WTC11 (cell line): Measurements from ENCODE around the gene ASTN1. TPM values are rescaled to one million over a fixed set of nuclear protein-coding genes. Genes with fewer than 3 reads are reported as not detected.

Source experiments
- ATAC-seq: fragments of 200-7000 bp; cut with Tn5 transposase; 2 replicates; pipeline ENCODE4 v1.10.0; 2021; ENCODE audit warnings: mild to moderate bottlenecking, moderate library complexity
- CTCF ChIA-PET: fragments of 300-600 bp; sonication (Branson Sonifier 250); formaldehyde crosslinking; loops from one replicate; lab custom pipeline; 2021; ENCODE audit warnings: antibody characterized with exemption; lab: Charles Lee
- POLR2A ChIA-PET: fragments of 350-600 bp; sonication (Branson Sonifier 250); formaldehyde crosslinking; loops from one replicate; lab custom pipeline; 2021; ENCODE audit warnings: antibody characterized with exemption; lab: Charles Lee
- DNase-seq: peaks from one replicate; pipeline ENCODE4 v3.0.0; 2021; ENCODE audit warnings: low spot score
- H3K27ac Mint-ChIP-seq: 2 replicates; pipeline ENCODE4 v1.8.0; 2021; ENCODE audit warnings: mixed read lengths
- H3K27me3 Mint-ChIP-seq: 2 replicates; pipeline ENCODE4 v1.8.0; 2021; ENCODE audit warnings: low read depth, mild to moderate bottlenecking, moderate library complexity, mixed read lengths
- H3K36me3 Mint-ChIP-seq: 2 replicates; pipeline ENCODE4 v1.8.0; 2021; ENCODE audit warnings: mixed read lengths
- H3K4me1 Mint-ChIP-seq: 2 replicates; pipeline ENCODE4 v1.8.0; 2022; ENCODE audit warnings: mixed read lengths
- H3K4me3 Mint-ChIP-seq: 2 replicates; pipeline ENCODE4 v1.8.0; 2021; ENCODE audit warnings: mild to moderate bottlenecking, moderate library complexity, mixed read lengths
- H3K9me3 Mint-ChIP-seq: 2 replicates; pipeline ENCODE4 v1.8.0; 2021; ENCODE audit warnings: mixed read lengths
- CBFB ChIP-seq: sonication (generic); formaldehyde crosslinking; IDR thresholded peaks from 2 replicates; pipeline ENCODE4 v1.8.1; 2022; ENCODE audit warnings: mild to moderate bottlenecking, low read depth, missing genetic modification reagents
- IRF2 ChIP-seq: sonication (generic); formaldehyde crosslinking; IDR thresholded peaks from 2 replicates; pipeline ENCODE4 v1.8.0; 2022; ENCODE audit warnings: low read depth, missing genetic modification reagents, borderline replicate concordance
- OVOL2 ChIP-seq: fragments of 250-450 bp; sonication (Bioruptor Pico); IDR thresholded peaks from 2 replicates; pipeline ENCODE4 v1.9.0; 2021; ENCODE audit warnings: mild to moderate bottlenecking, borderline replicate concordance
- SOX15 ChIP-seq: fragments of 250-450 bp; sonication (Bioruptor Pico); IDR thresholded peaks from 2 replicates; pipeline ENCODE4 v1.9.0; 2021; ENCODE audit warnings: mild to moderate bottlenecking
- SP1 ChIP-seq: sonication (generic); formaldehyde crosslinking; conservative IDR thresholded peaks from 2 replicates; pipeline ENCODE4 v1.8.1; 2022; ENCODE audit warnings: missing genetic modification reagents
- ZNF671 ChIP-seq: fragments of 250-450 bp; sonication (Bioruptor Pico); IDR thresholded peaks from 2 replicates; pipeline ENCODE4 v1.8.0; 2021; ENCODE audit warnings: mild to moderate bottlenecking
- total RNA-seq: library from RNA; stranded (reverse); gene quantifications from 3 replicates; pipeline ENCODE4 v1.2.3, GENCODE V29; 2021
- TF ChIP-seq, protein P1 (sequence below): fragments of 250-450 bp; sonication (Bioruptor Pico); IDR thresholded peaks from 2 replicates; pipeline ENCODE4 v1.9.0; 2021; ENCODE audit warnings: mild to moderate bottlenecking
- TF ChIP-seq, protein P2 (sequence below): sonication (generic); formaldehyde crosslinking; IDR thresholded peaks from 2 replicates; pipeline ENCODE4 v1.8.0; 2022; ENCODE audit warnings: missing genetic modification reagents
- TF ChIP-seq, protein P3 (sequence below): sonication (generic); formaldehyde crosslinking; IDR thresholded peaks from 2 replicates; pipeline ENCODE4 v1.8.0; 2022; ENCODE audit warnings: mild to moderate bottlenecking, missing genetic modification reagents
- TF ChIP-seq, protein P4 (sequence below): sonication (generic); formaldehyde crosslinking; IDR thresholded peaks from 2 replicates; pipeline ENCODE4 v1.8.0; 2022; ENCODE audit warnings: mild to moderate bottlenecking, missing genetic modification reagents
- TF ChIP-seq, protein P5 (sequence below): sonication (generic); formaldehyde crosslinking; IDR thresholded peaks from 2 replicates; pipeline ENCODE4 v1.8.1; 2023; ENCODE audit warnings: mild to moderate bottlenecking, missing genetic modification reagents, moderate library complexity

Gene ASTN1
- total RNA-seq, 1 experiment from 2014 or later = 3.4 TPM

DNA sequence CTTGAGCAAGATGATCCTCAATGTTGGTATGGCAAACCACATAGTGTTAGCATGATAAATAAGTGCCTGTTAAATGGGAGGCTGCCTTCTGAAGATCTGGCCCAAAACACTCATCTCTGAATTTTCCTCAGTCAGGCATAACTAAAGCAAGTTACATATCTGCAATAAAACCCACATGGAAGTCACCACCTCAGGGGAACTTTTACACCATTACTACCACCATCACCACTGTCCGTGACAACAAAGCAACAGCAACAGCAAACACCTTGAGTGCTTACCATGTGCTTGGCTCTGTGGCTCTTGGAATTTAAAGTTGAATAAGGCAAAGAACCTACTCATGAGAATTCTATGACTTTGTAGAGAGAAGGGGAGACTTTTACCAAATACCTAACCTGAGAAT is 233.0 kb downstream of the ASTN1 start:
- no peak for ATAC-seq
- peaks cover 7% of the 10 kb centered on the region; the same call in 1 of the 2 replicates for H3K9me3 Mint-ChIP-seq
- no peaks in the 10 kb centered on the region for H3K4me1 Mint-ChIP-seq
- TF ChIP-seq ZNF671 (CRISPR knock-in tag) (no peak), CBFB (CRISPR knock-in tag) (no peak), SOX15 (CRISPR knock-in tag) (no peak), IRF2 (CRISPR knock-in tag) (no peak)
- TF ChIP-seq, protein P1, sequence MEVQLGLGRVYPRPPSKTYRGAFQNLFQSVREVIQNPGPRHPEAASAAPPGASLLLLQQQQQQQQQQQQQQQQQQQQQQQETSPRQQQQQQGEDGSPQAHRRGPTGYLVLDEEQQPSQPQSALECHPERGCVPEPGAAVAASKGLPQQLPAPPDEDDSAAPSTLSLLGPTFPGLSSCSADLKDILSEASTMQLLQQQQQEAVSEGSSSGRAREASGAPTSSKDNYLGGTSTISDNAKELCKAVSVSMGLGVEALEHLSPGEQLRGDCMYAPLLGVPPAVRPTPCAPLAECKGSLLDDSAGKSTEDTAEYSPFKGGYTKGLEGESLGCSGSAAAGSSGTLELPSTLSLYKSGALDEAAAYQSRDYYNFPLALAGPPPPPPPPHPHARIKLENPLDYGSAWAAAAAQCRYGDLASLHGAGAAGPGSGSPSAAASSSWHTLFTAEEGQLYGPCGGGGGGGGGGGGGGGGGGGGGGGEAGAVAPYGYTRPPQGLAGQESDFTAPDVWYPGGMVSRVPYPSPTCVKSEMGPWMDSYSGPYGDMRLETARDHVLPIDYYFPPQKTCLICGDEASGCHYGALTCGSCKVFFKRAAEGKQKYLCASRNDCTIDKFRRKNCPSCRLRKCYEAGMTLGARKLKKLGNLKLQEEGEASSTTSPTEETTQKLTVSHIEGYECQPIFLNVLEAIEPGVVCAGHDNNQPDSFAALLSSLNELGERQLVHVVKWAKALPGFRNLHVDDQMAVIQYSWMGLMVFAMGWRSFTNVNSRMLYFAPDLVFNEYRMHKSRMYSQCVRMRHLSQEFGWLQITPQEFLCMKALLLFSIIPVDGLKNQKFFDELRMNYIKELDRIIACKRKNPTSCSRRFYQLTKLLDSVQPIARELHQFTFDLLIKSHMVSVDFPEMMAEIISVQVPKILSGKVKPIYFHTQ (CRISPR knock-in tag) = no peak
- TF ChIP-seq, protein P2, sequence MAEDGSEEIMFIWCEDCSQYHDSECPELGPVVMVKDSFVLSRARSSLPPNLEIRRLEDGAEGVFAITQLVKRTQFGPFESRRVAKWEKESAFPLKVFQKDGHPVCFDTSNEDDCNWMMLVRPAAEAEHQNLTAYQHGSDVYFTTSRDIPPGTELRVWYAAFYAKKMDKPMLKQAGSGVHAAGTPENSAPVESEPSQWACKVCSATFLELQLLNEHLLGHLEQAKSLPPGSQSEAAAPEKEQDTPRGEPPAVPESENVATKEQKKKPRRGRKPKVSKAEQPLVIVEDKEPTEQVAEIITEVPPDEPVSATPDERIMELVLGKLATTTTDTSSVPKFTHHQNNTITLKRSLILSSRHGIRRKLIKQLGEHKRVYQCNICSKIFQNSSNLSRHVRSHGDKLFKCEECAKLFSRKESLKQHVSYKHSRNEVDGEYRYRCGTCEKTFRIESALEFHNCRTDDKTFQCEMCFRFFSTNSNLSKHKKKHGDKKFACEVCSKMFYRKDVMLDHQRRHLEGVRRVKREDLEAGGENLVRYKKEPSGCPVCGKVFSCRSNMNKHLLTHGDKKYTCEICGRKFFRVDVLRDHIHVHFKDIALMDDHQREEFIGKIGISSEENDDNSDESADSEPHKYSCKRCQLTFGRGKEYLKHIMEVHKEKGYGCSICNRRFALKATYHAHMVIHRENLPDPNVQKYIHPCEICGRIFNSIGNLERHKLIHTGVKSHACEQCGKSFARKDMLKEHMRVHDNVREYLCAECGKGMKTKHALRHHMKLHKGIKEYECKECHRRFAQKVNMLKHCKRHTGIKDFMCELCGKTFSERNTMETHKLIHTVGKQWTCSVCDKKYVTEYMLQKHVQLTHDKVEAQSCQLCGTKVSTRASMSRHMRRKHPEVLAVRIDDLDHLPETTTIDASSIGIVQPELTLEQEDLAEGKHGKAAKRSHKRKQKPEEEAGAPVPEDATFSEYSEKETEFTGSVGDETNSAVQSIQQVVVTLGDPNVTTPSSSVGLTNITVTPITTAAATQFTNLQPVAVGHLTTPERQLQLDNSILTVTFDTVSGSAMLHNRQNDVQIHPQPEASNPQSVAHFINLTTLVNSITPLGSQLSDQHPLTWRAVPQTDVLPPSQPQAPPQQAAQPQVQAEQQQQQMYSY (CRISPR knock-in tag) = no peak
- TF ChIP-seq, protein P3, sequence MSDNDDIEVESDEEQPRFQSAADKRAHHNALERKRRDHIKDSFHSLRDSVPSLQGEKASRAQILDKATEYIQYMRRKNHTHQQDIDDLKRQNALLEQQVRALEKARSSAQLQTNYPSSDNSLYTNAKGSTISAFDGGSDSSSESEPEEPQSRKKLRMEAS = no peak
- no peaks in the 10 kb centered on the region; the same call in 1 of the 2 replicates for H3K36me3 Mint-ChIP-seq
- CTCF ChIA-PET = no interaction called here
- no peak for DNase-seq
- H3K4me3 Mint-ChIP-seq = no peak overlapping the region
- POLR2A ChIA-PET = no interaction called here
- no peak overlapping the region for H3K27ac Mint-ChIP-seq
- no peaks in the 10 kb centered on the region; the same call in 1 of the 2 replicates for H3K27me3 Mint-ChIP-seq

DNA sequence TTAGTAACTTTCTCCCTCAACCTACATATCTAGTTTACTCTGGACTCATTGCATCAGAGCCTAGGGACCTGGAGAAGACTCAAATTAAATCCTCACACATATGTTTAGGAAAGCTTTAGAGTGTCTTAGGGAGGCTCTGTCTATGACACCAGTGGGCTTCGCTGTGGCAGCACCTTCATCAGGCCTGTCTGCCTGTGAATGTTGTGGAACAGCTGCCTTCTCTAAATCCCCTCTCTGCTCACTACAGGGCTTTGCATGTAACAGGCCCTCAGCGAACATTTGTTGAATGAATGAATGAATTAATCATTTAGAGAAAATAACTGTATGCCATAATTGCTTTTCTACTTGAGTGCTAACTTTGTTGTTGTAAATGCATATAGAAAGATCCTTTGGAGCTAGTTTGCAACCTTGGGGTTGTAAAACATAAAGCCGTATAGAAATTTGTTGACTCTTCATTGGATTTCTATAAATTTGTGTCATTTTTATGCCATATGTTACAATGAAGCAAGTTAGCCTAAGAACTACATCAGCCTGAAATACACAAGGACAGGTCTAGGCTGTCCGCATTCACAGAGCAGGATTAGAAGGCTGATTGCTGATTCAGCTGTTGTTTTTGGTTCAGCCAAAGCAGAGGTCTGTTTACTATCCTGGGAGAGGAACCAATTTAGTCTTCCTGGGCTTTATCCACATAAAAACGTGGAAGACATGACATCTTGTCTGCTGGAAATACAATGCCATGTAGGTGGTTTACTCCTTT is 238.0 kb downstream of the ASTN1 start:
- H3K4me1 Mint-ChIP-seq = peaks cover 6% of the 10 kb centered on the region
- DNase-seq (no peak), ATAC-seq (no peak)
- peaks cover 7% of the 10 kb centered on the region; the same call in 1 of the 2 replicates for H3K9me3 Mint-ChIP-seq
- H3K27ac Mint-ChIP-seq = no peak overlapping the region
- TF ChIP-seq, protein P4, sequence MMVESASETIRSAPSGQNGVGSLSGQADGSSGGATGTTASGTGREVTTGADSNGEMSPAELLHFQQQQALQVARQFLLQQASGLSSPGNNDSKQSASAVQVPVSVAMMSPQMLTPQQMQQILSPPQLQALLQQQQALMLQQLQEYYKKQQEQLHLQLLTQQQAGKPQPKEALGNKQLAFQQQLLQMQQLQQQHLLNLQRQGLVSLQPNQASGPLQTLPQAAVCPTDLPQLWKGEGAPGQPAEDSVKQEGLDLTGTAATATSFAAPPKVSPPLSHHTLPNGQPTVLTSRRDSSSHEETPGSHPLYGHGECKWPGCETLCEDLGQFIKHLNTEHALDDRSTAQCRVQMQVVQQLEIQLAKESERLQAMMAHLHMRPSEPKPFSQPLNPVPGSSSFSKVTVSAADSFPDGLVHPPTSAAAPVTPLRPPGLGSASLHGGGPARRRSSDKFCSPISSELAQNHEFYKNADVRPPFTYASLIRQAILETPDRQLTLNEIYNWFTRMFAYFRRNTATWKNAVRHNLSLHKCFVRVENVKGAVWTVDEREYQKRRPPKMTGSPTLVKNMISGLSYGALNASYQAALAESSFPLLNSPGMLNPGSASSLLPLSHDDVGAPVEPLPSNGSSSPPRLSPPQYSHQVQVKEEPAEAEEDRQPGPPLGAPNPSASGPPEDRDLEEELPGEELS = no peak
- TF ChIP-seq, protein P5, sequence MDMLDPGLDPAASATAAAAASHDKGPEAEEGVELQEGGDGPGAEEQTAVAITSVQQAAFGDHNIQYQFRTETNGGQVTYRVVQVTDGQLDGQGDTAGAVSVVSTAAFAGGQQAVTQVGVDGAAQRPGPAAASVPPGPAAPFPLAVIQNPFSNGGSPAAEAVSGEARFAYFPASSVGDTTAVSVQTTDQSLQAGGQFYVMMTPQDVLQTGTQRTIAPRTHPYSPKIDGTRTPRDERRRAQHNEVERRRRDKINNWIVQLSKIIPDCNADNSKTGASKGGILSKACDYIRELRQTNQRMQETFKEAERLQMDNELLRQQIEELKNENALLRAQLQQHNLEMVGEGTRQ (CRISPR knock-in tag) = no peak
- TF ChIP-seq OVOL2 (CRISPR knock-in tag) (no peak), SP1 (no peak), CBFB (CRISPR knock-in tag) (no peak)
- H3K4me3 Mint-ChIP-seq = no peak overlapping the region
- ChIA-PET CTCF (interaction anchor here (1.6 to 2.3 kb wide), 2 partner anchors 23 to 28 kb away, joined by 6 to 10 read pairs; no protein-coding TSS in a partner anchor), POLR2A (no interaction called here)
- no peaks in the 10 kb centered on the region; the same call in 1 of the 2 replicates for H3K36me3 Mint-ChIP-seq
- no peaks in the 10 kb centered on the region; the same call in 1 of the 2 replicates for H3K27me3 Mint-ChIP-seq
